Memory B cell (primary cell): ENCODE measurements around the gene HVCN1.

Experiments used
- ATAC-seq: fragments of 150-1000 bp; cut with Tn5 transposase; 2 replicates; pipeline ENCODE4 v1.10.0; 2021; ENCODE audit warnings: low read depth, mild to moderate bottlenecking, moderate library complexity
- DNase-seq, 2 donors: peaks; one replicate each; pipeline ENCODE4 v3.0.0; 2022; ENCODE audit warnings: low spot score in 2 of 2
- H3K27ac Mint-ChIP-seq: one replicate; pipeline ENCODE4 v1.8.0; 2022; ENCODE audit warnings: mild to moderate bottlenecking, moderate library complexity, mixed read lengths
- H3K27me3 Mint-ChIP-seq: one replicate; pipeline ENCODE4 v1.8.0; 2022; ENCODE audit warnings: mixed read lengths
- H3K36me3 Mint-ChIP-seq: one replicate; pipeline ENCODE4 v1.8.0; 2022; ENCODE audit warnings: mild to moderate bottlenecking, mixed read lengths
- H3K4me1 Mint-ChIP-seq: one replicate; pipeline ENCODE4 v1.8.0; 2022; ENCODE audit warnings: mixed read lengths
- H3K4me3 Mint-ChIP-seq: one replicate; pipeline ENCODE4 v1.8.0; 2022; ENCODE audit warnings: mild to moderate bottlenecking, moderate library complexity, mixed read lengths
- H3K9me3 Mint-ChIP-seq: one replicate; pipeline ENCODE4 v1.8.0; 2022; ENCODE audit warnings: mixed read lengths

The HVCN1 gene

GRCh38 chr12:110599334-110599733, 89.6 kb downstream of the HVCN1 start:
- Mint-ChIP-seq H3K27me3 (no peaks in the 10 kb centered on the region), H3K27ac (peak overlapping the region; percentile 65), H3K4me3 (no peak overlapping the region), H3K36me3 (no peaks in the 10 kb centered on the region), H3K4me1 (peaks cover 21% of the 10 kb centered on the region), H3K9me3 (no peaks in the 10 kb centered on the region)
- ATAC-seq, result no peak
- DNase-seq, result no peak
